ENCODE results near the gene MYOCOS. TPM values are rescaled to one million over a fixed set of nuclear protein-coding genes. Genes with fewer than 3 reads are reported as not detected.
A peak's percentile ranks its signal among the peaks of the same experiment; 100 is the strongest.

Gene MYOCOS
- total RNA-seq, 4 donors from 2014 or later, result 0.83 TPM; not detected in 3

DNA sequence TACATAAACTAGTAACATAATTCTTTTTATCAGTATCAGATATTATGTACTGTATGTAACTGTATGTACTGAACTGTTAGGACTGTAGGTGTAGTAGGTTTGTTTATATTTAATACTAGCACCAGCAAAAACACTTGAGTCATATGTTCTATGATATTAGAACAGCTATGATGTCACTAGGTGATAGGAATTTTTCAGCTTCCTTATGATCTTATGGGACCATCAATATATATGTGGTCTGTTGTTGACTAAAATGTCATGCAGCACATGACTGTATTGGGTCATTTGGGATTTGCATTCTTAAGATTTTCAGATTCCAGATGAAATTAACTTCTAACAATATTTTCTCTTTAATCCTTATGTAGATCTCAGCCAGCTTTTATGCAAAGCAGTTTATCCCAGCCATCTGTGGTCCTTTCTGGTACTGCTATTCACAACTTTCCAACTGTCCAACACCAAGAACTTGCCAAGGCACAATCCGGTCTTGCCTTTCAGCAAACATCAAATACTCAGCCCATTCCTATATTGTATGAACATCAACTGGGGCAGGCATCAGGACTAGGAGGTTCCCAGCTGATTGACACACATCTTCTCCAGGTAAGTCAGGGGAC, 38.3 kb upstream of the MYOCOS start:
- DNase-seq, result no peak
- H3K27ac ChIP-seq, result no peak overlapping the region
- no peaks in the 10 kb centered on the region for H3K27me3 ChIP-seq
- no peak for TF ChIP-seq POLR2A (IDR thresholded peaks at IDR 0.05)
- TF ChIP-seq, protein P1, sequence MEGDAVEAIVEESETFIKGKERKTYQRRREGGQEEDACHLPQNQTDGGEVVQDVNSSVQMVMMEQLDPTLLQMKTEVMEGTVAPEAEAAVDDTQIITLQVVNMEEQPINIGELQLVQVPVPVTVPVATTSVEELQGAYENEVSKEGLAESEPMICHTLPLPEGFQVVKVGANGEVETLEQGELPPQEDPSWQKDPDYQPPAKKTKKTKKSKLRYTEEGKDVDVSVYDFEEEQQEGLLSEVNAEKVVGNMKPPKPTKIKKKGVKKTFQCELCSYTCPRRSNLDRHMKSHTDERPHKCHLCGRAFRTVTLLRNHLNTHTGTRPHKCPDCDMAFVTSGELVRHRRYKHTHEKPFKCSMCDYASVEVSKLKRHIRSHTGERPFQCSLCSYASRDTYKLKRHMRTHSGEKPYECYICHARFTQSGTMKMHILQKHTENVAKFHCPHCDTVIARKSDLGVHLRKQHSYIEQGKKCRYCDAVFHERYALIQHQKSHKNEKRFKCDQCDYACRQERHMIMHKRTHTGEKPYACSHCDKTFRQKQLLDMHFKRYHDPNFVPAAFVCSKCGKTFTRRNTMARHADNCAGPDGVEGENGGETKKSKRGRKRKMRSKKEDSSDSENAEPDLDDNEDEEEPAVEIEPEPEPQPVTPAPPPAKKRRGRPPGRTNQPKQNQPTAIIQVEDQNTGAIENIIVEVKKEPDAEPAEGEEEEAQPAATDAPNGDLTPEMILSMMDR (IDR thresholded peaks at IDR 0.05), result no peak
- H3K36me3 ChIP-seq, result no peaks in the 10 kb centered on the region
- H3K4me3 ChIP-seq, result no peak overlapping the region
- no peaks in the 10 kb centered on the region for H3K9me3 ChIP-seq
- intact Hi-C loops (cut with DNase I; ENCODE audit: low total_unique reads), result no loop called here
- no peaks in the 10 kb centered on the region for H3K4me1 ChIP-seq

DNA sequence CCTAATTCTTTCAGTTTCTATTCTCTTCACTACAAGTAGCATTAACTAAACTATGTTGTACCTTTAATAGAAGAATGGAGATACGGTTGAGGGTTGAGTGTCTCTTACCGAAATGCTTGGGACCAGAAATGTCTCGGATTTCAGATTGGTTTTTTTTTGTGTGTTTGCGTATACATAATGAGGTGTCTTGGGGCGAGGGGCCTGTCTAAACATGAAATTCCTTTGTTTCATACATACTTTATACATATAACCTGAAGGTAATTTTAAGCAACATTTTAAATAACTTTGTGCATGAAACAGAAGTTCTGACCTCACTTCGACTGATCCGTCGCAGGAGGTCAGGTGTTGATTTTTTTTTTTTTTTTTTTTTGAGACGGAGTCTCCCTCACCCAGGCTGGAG, 36.3 kb upstream of the MYOCOS start:
- TF ChIP-seq POLR2A (IDR thresholded peaks at IDR 0.05), result no peak
- TF ChIP-seq, protein P1 (IDR thresholded peaks at IDR 0.05), result no peak
- no peaks in the 10 kb centered on the region for H3K27me3 ChIP-seq
- no peak overlapping the region for H3K4me3 ChIP-seq
- no peaks in the 10 kb centered on the region for H3K4me1 ChIP-seq
- H3K36me3 ChIP-seq, result no peaks in the 10 kb centered on the region
- intact Hi-C loops (cut with DNase I; ENCODE audit: low total_unique reads), result no loop called here
- no peaks in the 10 kb centered on the region for H3K9me3 ChIP-seq
- H3K27ac ChIP-seq, result no peak overlapping the region
- DNase-seq, result no peak

DNA sequence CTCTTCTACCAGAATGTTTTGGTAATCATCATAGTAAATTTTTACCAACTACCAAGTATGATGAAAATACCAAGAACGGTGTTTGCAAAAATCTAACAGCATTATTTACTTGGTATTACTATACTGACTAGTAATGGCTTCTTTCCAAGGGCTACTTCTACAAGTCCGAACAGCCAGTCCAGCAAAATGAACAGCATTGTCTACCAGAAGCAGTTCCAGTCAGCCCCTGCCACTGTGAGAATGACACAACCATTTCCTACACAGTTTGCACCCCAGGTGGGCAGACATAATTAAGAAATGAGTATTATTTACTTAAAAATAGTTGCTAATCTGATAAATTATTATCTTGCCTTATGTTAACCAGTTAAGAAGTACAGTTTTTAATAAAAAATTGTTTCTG, 33.8 kb upstream of the MYOCOS start:
- Histone ChIP-seq H3K4me1 (no peaks in the 10 kb centered on the region), H3K27ac (no peak overlapping the region), H3K36me3 (no peaks in the 10 kb centered on the region), H3K4me3 (no peak overlapping the region), H3K27me3 (no peaks in the 10 kb centered on the region), H3K9me3 (no peaks in the 10 kb centered on the region)
- TF ChIP-seq, protein P1 (IDR thresholded peaks at IDR 0.05), result no peak
- TF ChIP-seq POLR2A (IDR thresholded peaks at IDR 0.05), result no peak
- intact Hi-C loops (cut with DNase I; ENCODE audit: low total_unique reads), result no loop called here
- DNase-seq, result no peak

DNA sequence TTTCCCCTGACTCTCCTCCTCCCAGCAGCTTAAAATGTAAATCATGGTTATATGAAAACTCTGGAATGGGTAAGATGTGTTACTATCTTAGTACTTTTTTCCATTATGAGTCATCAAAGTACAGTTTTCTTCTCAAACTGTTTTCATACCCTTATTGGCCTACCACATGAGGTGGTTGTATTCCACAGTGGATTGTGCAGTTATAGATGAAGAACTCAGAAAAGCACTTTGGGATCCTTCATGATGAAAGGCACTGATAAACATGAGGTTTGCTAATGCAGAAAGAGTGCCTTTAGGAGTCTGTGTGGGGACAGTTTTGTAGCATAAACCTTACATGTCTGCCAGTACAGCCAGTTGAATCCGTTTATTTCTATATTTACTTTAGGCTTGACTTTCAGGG, 32.0 kb upstream of the MYOCOS start:
- Histone ChIP-seq H3K27me3 (no peaks in the 10 kb centered on the region), H3K9me3 (no peaks in the 10 kb centered on the region), H3K36me3 (no peaks in the 10 kb centered on the region), H3K4me1 (no peaks in the 10 kb centered on the region), H3K4me3 (no peak overlapping the region), H3K27ac (peak overlapping the region in 1 of 2 donors; percentile 6)
- no peak for DNase-seq
- intact Hi-C loops (cut with DNase I; ENCODE audit: low total_unique reads), result no loop called here
- TF ChIP-seq, protein P1 (IDR thresholded peaks at IDR 0.05), result no peak
- TF ChIP-seq POLR2A (IDR thresholded peaks at IDR 0.05), result no peak

DNA sequence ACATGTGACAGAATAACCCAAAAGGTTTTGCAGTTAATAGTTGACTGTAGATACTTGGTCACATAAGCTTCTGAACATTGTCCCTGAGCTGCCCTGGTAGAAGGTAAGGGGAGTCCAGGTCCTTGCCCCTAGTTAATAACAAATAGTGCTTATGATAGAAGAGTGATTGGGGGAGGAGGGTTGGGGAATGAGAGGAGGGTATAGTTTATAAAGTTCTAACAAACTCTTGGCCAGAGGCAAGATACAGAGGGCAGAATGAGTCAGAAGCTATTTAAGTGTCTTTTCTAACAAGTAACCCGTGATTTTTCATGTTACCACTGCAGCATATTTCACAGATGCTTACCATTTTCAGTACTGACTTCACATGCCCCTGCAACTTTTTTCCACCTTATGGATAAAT, 26.7 kb upstream of the MYOCOS start:
- no peaks in the 10 kb centered on the region for H3K9me3 ChIP-seq
- peak overlapping the region in 1 of 2 donors; percentile 34 for H3K27ac ChIP-seq
- no peaks in the 10 kb centered on the region for H3K36me3 ChIP-seq
- H3K4me1 ChIP-seq, result no peaks in the 10 kb centered on the region
- intact Hi-C loops (cut with DNase I; ENCODE audit: low total_unique reads), result no loop called here
- DNase-seq, result no peak
- no peak for TF ChIP-seq POLR2A (IDR thresholded peaks at IDR 0.05)
- TF ChIP-seq, protein P1 (IDR thresholded peaks at IDR 0.05), result no peak
- H3K27me3 ChIP-seq, result no peaks in the 10 kb centered on the region
- H3K4me3 ChIP-seq, result no peak overlapping the region
